NB4 (cell line): ENCODE results near the gene CMBL.

Experiments used
- DNase-seq: peaks from one replicate; pipeline ENCODE4 v3.0.0; 2010; ENCODE audit warnings: low read depth
- H3K4me3 ChIP-seq: one replicate; pipeline ENCODE4 v1.5.1; 2011; ENCODE audit warnings: mild to moderate bottlenecking, low read depth, low read length, moderate library complexity
- MYC ChIP-seq: IDR thresholded peaks from 2 replicates; pipeline ENCODE4 v1.6.1; 2011; ENCODE audit warnings: low read depth, low read length
- POLR2A ChIP-seq: IDR thresholded peaks from 2 replicates; pipeline ENCODE4 v1.6.1; 2011; ENCODE audit warnings: mild to moderate bottlenecking; ENCODE audit not compliant: insufficient read length; ENCODE audit errors: extremely low read depth
- TF ChIP-seq, protein P1 (sequence below): IDR thresholded peaks from one replicate; pipeline ENCODE4 v1.5.1; 2012; ENCODE audit warnings: low read depth, low read length
- TF ChIP-seq, protein P2 (sequence below): IDR thresholded peaks from 2 replicates; pipeline ENCODE4 v1.6.1; 2011; ENCODE audit warnings: low read depth, low read length

The CMBL gene

DNA sequence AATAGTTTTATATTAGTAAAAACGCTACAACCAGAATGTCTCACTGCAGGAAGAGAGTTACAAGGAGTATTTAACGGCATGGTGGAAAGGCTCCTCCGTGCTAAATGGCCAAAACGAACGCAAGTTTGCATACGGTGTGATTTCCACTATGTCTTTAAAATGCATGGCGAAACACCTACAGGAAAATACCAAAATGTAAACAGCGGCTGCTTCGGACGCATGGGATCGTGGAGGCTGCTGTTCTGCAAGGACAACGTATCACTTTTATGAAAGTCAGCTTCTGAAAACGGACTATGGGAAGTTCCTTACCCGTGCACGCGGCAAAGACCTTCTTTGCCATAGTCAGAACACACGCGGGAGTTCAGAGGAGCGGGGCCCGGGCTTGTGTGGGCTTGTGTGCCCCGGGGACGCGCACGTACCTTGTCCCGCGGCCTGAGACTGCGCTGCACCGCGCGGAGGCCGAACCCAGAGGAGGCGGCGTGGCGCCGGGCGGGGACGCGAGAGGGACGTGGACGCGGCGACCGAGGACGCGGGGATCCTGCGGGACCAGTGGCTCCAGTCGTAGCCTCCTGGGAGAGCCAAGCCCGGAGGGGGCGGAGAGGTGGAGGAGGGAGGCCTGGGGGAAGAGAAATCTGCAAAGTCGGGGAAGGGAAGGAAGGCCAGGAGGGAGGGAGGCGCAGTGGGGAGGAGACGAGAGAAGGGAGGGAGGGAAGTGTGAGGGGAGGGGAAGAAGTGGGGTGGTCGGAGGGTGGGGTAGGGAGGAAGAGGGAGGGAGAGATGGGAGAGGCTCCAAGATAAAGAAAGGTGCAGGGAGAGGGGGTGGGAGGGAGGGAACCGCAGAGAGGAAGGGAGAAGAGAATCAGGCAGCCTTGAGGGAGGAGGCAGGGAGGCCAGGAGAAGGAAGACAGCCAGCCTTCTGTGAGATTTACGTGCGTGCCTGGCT is at the start of gene CMBL:
Gene CMBL, minus strand, starts transcription at position 697 of the 943 bp plus-strand sequence. CDS start 17,140 bp downstream, outside the sequence.
- DNase-seq = peak; percentile 20
- no peak within 1 kb of the TSS for H3K4me3 ChIP-seq
- TF ChIP-seq, protein P1, sequence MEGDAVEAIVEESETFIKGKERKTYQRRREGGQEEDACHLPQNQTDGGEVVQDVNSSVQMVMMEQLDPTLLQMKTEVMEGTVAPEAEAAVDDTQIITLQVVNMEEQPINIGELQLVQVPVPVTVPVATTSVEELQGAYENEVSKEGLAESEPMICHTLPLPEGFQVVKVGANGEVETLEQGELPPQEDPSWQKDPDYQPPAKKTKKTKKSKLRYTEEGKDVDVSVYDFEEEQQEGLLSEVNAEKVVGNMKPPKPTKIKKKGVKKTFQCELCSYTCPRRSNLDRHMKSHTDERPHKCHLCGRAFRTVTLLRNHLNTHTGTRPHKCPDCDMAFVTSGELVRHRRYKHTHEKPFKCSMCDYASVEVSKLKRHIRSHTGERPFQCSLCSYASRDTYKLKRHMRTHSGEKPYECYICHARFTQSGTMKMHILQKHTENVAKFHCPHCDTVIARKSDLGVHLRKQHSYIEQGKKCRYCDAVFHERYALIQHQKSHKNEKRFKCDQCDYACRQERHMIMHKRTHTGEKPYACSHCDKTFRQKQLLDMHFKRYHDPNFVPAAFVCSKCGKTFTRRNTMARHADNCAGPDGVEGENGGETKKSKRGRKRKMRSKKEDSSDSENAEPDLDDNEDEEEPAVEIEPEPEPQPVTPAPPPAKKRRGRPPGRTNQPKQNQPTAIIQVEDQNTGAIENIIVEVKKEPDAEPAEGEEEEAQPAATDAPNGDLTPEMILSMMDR = no peak
- TF ChIP-seq, protein P2, sequence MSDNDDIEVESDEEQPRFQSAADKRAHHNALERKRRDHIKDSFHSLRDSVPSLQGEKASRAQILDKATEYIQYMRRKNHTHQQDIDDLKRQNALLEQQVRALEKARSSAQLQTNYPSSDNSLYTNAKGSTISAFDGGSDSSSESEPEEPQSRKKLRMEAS = no peak
- TF ChIP-seq POLR2A = no peak
- no peak for TF ChIP-seq MYC

DNA sequence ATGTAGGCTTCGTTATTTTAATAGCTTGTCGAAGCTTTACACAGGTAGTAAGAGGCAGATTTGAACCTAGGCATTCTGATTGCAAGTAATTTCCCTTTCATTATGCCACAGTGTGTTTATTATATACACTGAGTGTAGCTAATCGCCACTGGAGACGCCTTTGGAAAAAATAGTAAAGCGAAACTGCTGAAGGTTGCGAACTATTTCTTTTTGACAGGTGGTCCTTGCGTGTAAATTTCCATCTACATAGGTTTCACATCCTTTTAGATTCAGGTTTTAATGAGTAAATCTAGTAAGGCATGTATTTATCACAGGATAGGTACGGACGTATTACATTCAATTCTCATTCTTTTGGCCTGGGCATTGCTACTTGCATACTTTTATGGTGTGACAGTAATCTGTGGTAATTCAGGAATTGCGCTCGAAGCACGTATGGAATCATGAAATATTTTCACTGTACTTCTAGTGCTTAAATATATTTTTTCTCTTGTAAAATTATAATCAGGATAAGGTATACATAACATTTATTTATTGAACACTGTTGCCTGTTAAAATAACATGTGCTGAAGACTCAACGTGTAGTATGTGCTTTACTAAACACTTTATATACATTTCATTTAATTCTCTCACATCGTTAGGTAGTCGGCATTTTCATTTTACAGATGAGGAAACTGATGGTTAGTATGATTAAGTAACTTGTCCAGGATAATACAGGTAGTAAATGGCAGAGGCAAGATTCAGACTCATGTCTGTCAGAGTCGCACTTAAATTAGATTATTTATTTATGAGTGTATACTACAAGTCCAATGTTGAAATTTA is 47.6 kb upstream of the CMBL start:
- TF ChIP-seq, protein P1 = no peak
- TF ChIP-seq POLR2A = no peak
- no peak for TF ChIP-seq MYC
- TF ChIP-seq, protein P2 = no peak
- DNase-seq = peak; percentile 44
- H3K4me3 ChIP-seq = peak overlapping the region; percentile 95

DNA sequence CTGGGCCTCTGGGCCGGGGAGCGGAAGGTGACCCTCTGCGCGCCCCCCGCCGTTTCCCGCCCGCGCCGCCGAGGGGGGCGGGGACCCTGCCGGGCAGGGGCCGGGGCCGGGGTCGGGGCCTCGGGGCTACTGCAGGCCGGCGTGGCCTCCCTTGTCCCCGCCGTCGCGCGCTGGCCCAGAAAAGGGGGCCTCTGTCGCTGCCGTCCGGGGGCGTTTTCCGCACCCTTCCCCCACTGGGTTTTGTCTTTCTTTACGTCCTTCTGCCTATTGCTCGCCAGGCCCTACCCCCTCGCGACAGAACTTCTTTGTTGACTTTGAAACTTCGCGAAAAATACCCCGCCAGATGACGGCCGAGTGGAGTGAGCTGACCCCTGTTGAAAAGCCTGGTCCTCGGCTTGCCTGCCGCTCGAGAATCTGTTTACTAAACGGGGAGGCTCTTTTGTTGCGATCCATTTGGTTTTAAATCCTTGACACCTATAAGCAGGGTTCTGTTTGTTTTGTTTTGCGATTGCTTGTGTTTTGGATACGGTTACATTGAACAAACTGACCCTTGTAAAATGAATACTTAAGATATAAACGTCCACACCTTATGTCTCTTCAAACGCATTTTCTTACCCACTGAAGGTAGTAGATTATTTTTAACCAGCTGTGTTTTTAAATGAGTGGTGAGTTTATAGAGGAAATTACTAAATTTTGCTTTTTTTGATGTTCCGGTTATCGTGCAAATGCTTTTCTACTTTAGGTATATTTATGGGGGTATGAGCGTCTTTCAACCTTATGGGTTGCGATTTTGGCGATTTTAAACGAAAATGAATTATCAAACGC is 46.6 kb upstream of the CMBL start:
- DNase-seq = peak; percentile 77
- peak overlapping the region; percentile 95 for H3K4me3 ChIP-seq
- TF ChIP-seq, protein P1 = no peak
- no peak for TF ChIP-seq POLR2A
- peak; percentile 8; the same call in 1 of the 2 replicates for TF ChIP-seq MYC
- TF ChIP-seq, protein P2 = no peak

DNA sequence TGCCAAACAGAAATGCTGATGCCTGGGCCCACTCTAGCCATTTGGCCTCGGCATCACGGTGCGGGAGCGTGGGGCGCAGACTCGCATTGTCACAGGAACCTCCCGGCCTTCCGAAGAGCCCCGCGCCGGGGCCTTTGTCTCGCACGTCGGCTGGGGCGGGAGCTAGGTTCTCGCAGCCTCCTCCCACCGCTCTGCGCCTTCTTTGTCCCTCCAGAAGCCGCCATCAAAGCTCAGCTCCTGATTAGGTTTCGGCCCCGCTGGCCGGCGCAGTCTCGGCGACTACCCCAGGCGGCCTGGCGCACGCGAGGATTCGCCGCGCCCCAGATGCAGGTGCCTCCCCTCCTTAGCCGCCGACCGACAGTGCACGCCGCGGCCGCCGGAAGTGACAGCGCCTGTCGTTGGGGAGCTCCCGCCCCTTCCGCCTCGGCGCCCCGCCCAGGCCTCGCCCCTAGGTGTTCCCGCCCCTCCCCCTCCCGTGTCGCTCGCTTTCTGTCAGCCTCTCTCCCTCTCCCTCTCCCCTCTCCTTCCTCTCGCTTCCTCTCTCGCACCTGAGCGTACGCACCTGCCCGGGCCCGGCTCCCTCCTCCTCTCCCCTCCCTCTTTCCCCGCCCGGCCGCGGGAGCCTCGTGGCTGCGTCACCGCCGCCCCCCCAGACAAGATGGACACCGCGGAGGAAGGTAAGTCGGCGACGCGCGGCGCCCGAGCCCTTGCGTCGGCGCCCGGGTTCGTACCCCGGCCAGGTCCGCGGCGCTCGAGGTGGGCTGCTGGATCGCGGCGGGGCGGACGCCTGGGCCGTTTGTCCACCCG is 45.7 kb upstream of the CMBL start, which contains the start of gene MARCHF6:
Gene MARCHF6, plus strand, starts transcription at position 455 of the 807 bp plus-strand sequence. Its CDS starts 204 bp downstream, at position 659.
- peak; percentile 97 for DNase-seq
- TF ChIP-seq, protein P2 = peak; percentile 76
- peak; percentile 95 for TF ChIP-seq MYC
- TF ChIP-seq, protein P1 = no peak
- TF ChIP-seq POLR2A = peak; percentile 98

More for the DNA sequence above, 45.7 kb upstream of the CMBL start, which contains the start of gene MARCHF6:
- peak within 1 kb of the TSS; percentile 95 for H3K4me3 ChIP-seq
